IMR-90 (cell line): ENCODE results near the gene GAS6. TPM values are rescaled to one million over a fixed set of nuclear protein-coding genes. Genes with fewer than 3 reads are reported as not detected.

ENCODE experiments used
- ATAC-seq: fragments of 200-7000 bp; cut with Tn5 transposase; 2 replicates; pipeline ENCODE4 v1.9.1; 2020; ENCODE audit warnings: low read depth, mild to moderate bottlenecking, moderate library complexity
- BruUV-seq: library from RNA; stranded (reverse); fragments of 400-500 nt; replicated peaks from 2 replicates; lab custom pipeline; 2021; lab: Mats Ljungman, UMichigan
- CTCF ChIA-PET: fragments of 300-600 bp; formaldehyde crosslinking; extraction: SDS; loops from one replicate; lab custom pipeline; 2021; ENCODE audit warnings: antibody characterized with exemption; lab: Yijun Ruan, JAX
- POLR2A ChIA-PET: fragments of 300-600 bp; sonication (Branson Sonifier 250); formaldehyde crosslinking; loops from one replicate; lab custom pipeline; 2022; ENCODE audit warnings: antibody characterized with exemption; ENCODE audit not compliant: unreplicated experiment; lab: Charles Lee
- DNase-seq: peaks from one replicate; pipeline ENCODE4 v3.0.0; 2013
- H2AFZ ChIP-seq: replicated peaks from 2 replicates; pipeline ENCODE3; 2013; ENCODE audit warnings: low read length, mild to moderate bottlenecking; ENCODE audit not compliant: poor library complexity
- H2AK5ac ChIP-seq: 2 replicates; pipeline ENCODE4 v1.6.1; 2013; ENCODE audit warnings: low read depth, low read length, inconsistent platforms
- H2AK9ac ChIP-seq: replicated peaks from 2 replicates; pipeline ENCODE3; 2013; ENCODE audit warnings: mild to moderate bottlenecking, low read depth, low read length, moderate library complexity; ENCODE audit not compliant: poor library complexity
- H2BK120ac ChIP-seq: 2 replicates; pipeline ENCODE4 v1.6.1; 2013; ENCODE audit warnings: low read depth, low read length, inconsistent platforms
- H2BK15ac ChIP-seq: 3 replicates; pipeline ENCODE4 v1.6.1; 2013; ENCODE audit warnings: low read depth, low read length, inconsistent platforms
- H2BK20ac ChIP-seq: 2 replicates; pipeline ENCODE4 v1.6.1; 2013; ENCODE audit warnings: low read depth, mild to moderate bottlenecking, inconsistent platforms, low read length, moderate library complexity
- H2BK5ac ChIP-seq: 2 replicates; pipeline ENCODE4 v1.6.1; 2013; ENCODE audit warnings: mild to moderate bottlenecking, low read depth, low read length, inconsistent platforms; ENCODE audit not compliant: poor library complexity, severe bottlenecking
- H3K14ac ChIP-seq: replicated peaks from 2 replicates; pipeline ENCODE4 v1.6.1; 2013; ENCODE audit warnings: low read depth, low read length, inconsistent platforms
- H3K18ac ChIP-seq: 2 replicates; pipeline ENCODE4 v1.6.1; 2013; ENCODE audit warnings: low read depth, low read length, control low read depth
- H3K23ac ChIP-seq: 2 replicates; pipeline ENCODE4 v1.6.1; 2013; ENCODE audit warnings: low read depth, low read length, inconsistent platforms
- H3K27ac ChIP-seq: 2 replicates; pipeline ENCODE4 v1.5.1; 2013; ENCODE audit warnings: mild to moderate bottlenecking, control low read depth, low read length; ENCODE audit not compliant: insufficient read depth
- H3K27me3 ChIP-seq: 2 replicates; pipeline ENCODE4 v1.6.1; 2013; ENCODE audit warnings: low read length; ENCODE audit not compliant: control insufficient read depth, insufficient read depth
- H3K36me3 ChIP-seq: 2 replicates; pipeline ENCODE4 v1.6.1; 2013; ENCODE audit warnings: low read length, mixed read lengths; ENCODE audit not compliant: control insufficient read depth, insufficient read depth
- H3K4ac ChIP-seq: 2 replicates; pipeline ENCODE4 v1.6.1; 2013; ENCODE audit warnings: low read depth, low read length, inconsistent platforms
- H3K4me1 ChIP-seq: 2 replicates; pipeline ENCODE4 v1.6.1; 2013; ENCODE audit warnings: low read length, mixed read lengths; ENCODE audit not compliant: control insufficient read depth, insufficient read depth
- H3K4me2 ChIP-seq: 2 replicates; pipeline ENCODE4 v1.6.1; 2013; ENCODE audit warnings: low read depth, mild to moderate bottlenecking, control low read depth, low read length, moderate library complexity
- H3K4me3 ChIP-seq: 2 replicates; pipeline ENCODE4 v1.5.1; 2013; ENCODE audit warnings: low read depth, mild to moderate bottlenecking, control low read depth, low read length, moderate library complexity; ENCODE audit not compliant: insufficient read depth
- H3K56ac ChIP-seq: 2 replicates; pipeline ENCODE4 v1.6.1; 2013; ENCODE audit warnings: low read length, inconsistent platforms; ENCODE audit not compliant: insufficient read depth; ENCODE audit errors: extremely low read depth
- H3K79me1 ChIP-seq, 2 experiments: 2 replicates each; pipeline ENCODE4 v1.6.1; 2013; ENCODE audit warnings: low read length in 2 of 2, inconsistent platforms in 1 of 2, low read depth in 1 of 2
- H3K9ac ChIP-seq: 2 replicates; pipeline ENCODE4 v1.6.1; 2013; ENCODE audit warnings: low read depth, low read length, control low read depth
- H3K9me1 ChIP-seq: 2 replicates; pipeline ENCODE4 v1.6.1; 2013; ENCODE audit warnings: low read length, inconsistent platforms; ENCODE audit not compliant: insufficient read depth
- H3K9me3 ChIP-seq: 2 replicates; pipeline ENCODE4 v1.6.1; 2013; ENCODE audit warnings: low read length; ENCODE audit not compliant: control insufficient read depth, insufficient read depth
- H4K20me1 ChIP-seq: 2 replicates; pipeline ENCODE4 v1.6.1; 2013; ENCODE audit warnings: low read length, inconsistent platforms; ENCODE audit not compliant: insufficient read depth
- H4K5ac ChIP-seq: 2 replicates; pipeline ENCODE4 v1.6.1; 2013; ENCODE audit warnings: mild to moderate bottlenecking, low read depth, low read length, control low read depth
- H4K8ac ChIP-seq, 2 experiments: 2 replicates each; pipeline ENCODE4 v1.6.1; 2013; ENCODE audit warnings: low read depth in 2 of 2, low read length in 2 of 2, control low read depth in 1 of 2, inconsistent platforms in 1 of 2
- H4K91ac ChIP-seq: 2 replicates; pipeline ENCODE4 v1.6.1; 2013; ENCODE audit warnings: low read depth, low read length, inconsistent platforms; ENCODE audit not compliant: insufficient read depth
- CTCF ChIP-seq: conservative IDR thresholded peaks from 2 replicates; pipeline ENCODE4 v1.5.1; 2012; ENCODE audit warnings: mild to moderate bottlenecking, low read depth, low read length, improper control_type of control experiment
- FOS ChIP-seq: fragments of 150-350 bp; IDR thresholded peaks from 2 replicates; pipeline ENCODE4 v1.6.1; 2016; ENCODE audit warnings: low read depth, low read length
- MAZ ChIP-seq: IDR thresholded peaks from 2 replicates; pipeline ENCODE4 v1.6.1; 2012; ENCODE audit warnings: low read depth, mild to moderate bottlenecking, low read length, improper control_type of control experiment, moderate library complexity, borderline replicate concordance
- WGBS, 2 experiments: methylation state at CpG; one replicate each; pipeline versions ENCODE4 v1.1.5 to v1.1.7; 2013; ENCODE audit warnings: missing lambda C conversion rate in 2 of 2; ENCODE audit not compliant: insufficient read length in 1 of 2; ENCODE audit errors: extremely low coverage in 2 of 2; 5-methylcytosine and 5-hydroxymethylcytosine counted together
- dilution Hi-C: fragments of 300-500 bp; cut with HindIII; formaldehyde crosslinking; loops from one replicate; pipeline ENCODE4 v1.14.3; 2018; ENCODE audit warnings: low sequenced_read_pairs; ENCODE audit not compliant: unreplicated experiment
- in situ Hi-C: fragments of 300-500 bp; cut with MboI; formaldehyde crosslinking; loops from 3 replicates; pipeline ENCODE4 v1.14.3; 2019; ENCODE audit warnings: low sequenced_read_pairs, inconsistent platforms, mixed read lengths
- intact Hi-C: fragments of 100-400 bp; cut with micrococcal nuclease; formaldehyde crosslinking; loops from 2 replicates; pipeline ENCODE4 v1.10.0; 2022
- polyA plus RNA-seq, 3 experiments: library from polyadenylated mRNA; depleted of rRNA; stranded (reverse); fragments of >200 nt; gene quantifications; 2 replicates each; pipeline ENCODE4 v1.2.3, GENCODE V29; 2012; ENCODE audit warnings: low replicate concordance in 1 of 3
- total RNA-seq: library from RNA; depleted of rRNA; stranded (reverse); fragments of >200 nt; gene quantifications from 2 replicates; pipeline ENCODE4 v1.2.3, GENCODE V29; 2012

The GAS6 gene
- total and polyA plus RNA-seq, 2 of the 4 experiments (the other 2 are of a cell fraction): 220 to 823 TPM

- Histone ChIP-seq H3K4me3 (no peak overlapping the region), H3K9me3 (no peaks in the 10 kb centered on the region), H3K4ac (peak overlapping the region; percentile 5; the same call in 1 of the 2 replicates), H3K4me1 (peaks cover 37% of the 10 kb centered on the region), H3K18ac (0 out of 2 replicates have a peak overlapping the region, but pooled peaks have one; percentile 6), H4K20me1 (peaks cover 25% of the 10 kb centered on the region), H3K27me3 (no peaks in the 10 kb centered on the region), H2AFZ (no peak overlapping the region), H3K14ac (no peak overlapping the region), H3K79me1 (peaks cover 17 to 80% of the 10 kb centered on the region in 2 experiments), H3K9me1 (0 out of 2 replicates have a peak, but pooled peaks cover 3% of the 10 kb centered on the region), H3K23ac (no peak overlapping the region), H3K27ac (peak overlapping the region; percentile 25; the same call in 1 of the 2 replicates), H2AK5ac (peak overlapping the region; percentile 85; the same call in 1 of the 2 replicates), H4K91ac (no peak overlapping the region), H2BK20ac (no peak overlapping the region), H2BK15ac (no peak overlapping the region), H3K4me2 (no peak overlapping the region), H3K56ac (no peak overlapping the region), H4K5ac (no peak overlapping the region), H3K36me3 (peaks cover 58% of the 10 kb centered on the region), H2AK9ac (peak overlapping the region; percentile 81), H3K9ac (no peak overlapping the region), H4K8ac (peak overlapping the region in 1 of 2 experiments; percentile 56; a peak in 1 of 4 replicates), H2BK120ac (peak overlapping the region; percentile 3; the same call in 1 of the 2 replicates), H2BK5ac (peak overlapping the region; percentile 62)
- peak; percentile 79 for DNase-seq
- ChIA-PET POLR2A (no interaction called here), CTCF (no interaction called here)
- intact Hi-C loops (no loop called here), dilution Hi-C loops (no loop called here), in situ Hi-C loops (no loop called here)
- TSS peak; percentile 28 for BruUV-seq
- 90% methylated on average over 22 of the region's 37 CpGs; no CpG with 5 or more reads in 1 of the 2 experiments for WGBS, 2 experiments
- TF ChIP-seq MAZ: peak; percentile 89; the same call in 1 of the 2 replicates
- TF ChIP-seq FOS: 0 out of 2 replicates have a peak, but pooled peaks have one; percentile 4
- TF ChIP-seq CTCF: no peak
- peak; percentile 10; the same call in 1 of the 2 replicates for ATAC-seq
Observed at GRCh38 chr13:113835461-113836270, 28.2 kb downstream of the GAS6 start.
